Right cardiac atrium (tissue), 5 donors: ENCODE measurements around the gene ASXL3. TPM values are rescaled to one million over a fixed set of nuclear protein-coding genes. Genes with fewer than 3 reads are reported as not detected.

Source experiments
- ATAC-seq, 2 donors: fragments of 200-7000 bp; cut with Tn5 transposase; one replicate each; pipeline versions ENCODE4 v1.8.0 to v1.9.1; 2020; ENCODE audit warnings: moderate library complexity in 2 of 2, mild to moderate bottlenecking in 1 of 2
- DNase-seq, 3 donors: peaks; one replicate each; pipeline ENCODE4 v3.0.0-alpha.2; 2020
- H3K27ac ChIP-seq: one replicate; pipeline ENCODE4 v1.5.1; 2013; ENCODE audit warnings: mild to moderate bottlenecking, low read length, control low read depth, moderate library complexity
- H3K27me3 ChIP-seq: one replicate; pipeline ENCODE4 v1.6.1; 2013; ENCODE audit not compliant: control insufficient read depth, insufficient read depth
- H3K4me1 ChIP-seq: one replicate; pipeline ENCODE4 v1.6.1; 2013; ENCODE audit warnings: low read length; ENCODE audit not compliant: control insufficient read depth, insufficient read depth
- H3K4me3 ChIP-seq: one replicate; pipeline ENCODE4 v1.5.1; 2013; ENCODE audit warnings: low read length, control low read depth
- H3K9me3 ChIP-seq: one replicate; pipeline ENCODE4 v1.6.1; 2013; ENCODE audit warnings: low read length; ENCODE audit not compliant: control insufficient read depth
- WGBS: extraction: QIAGEN DNeasy Blood & Tissue Kit; methylation state at CpG from one replicate; pipeline ENCODE4 v1.1.7; 2013; 5-methylcytosine and 5-hydroxymethylcytosine counted together
- intact Hi-C, 4 donors: fragments of 100-400 bp; cut with DNase I; formaldehyde crosslinking; loops; one replicate each; pipeline versions ENCODE4 v1.11.0 to v1.14.0; 2022 to 2023
- polyA plus RNA-seq: library from polyadenylated mRNA; stranded (reverse); fragments of 200-250 nt; gene quantifications from one replicate; pipeline ENCODE4 v1.2.3, GENCODE V29; 2013
- total RNA-seq, 4 donors: library from RNA; stranded (reverse); fragmentation: NEBNext Ultra II Directional; extraction: Animal tissue kit (Norgen Biotek cat#: 25700); gene quantifications; one replicate each; pipeline ENCODE4 v1.2.1, GENCODE V29; 2021
- donor health status: healthy with polysubstance abuse.
- donor health status: DM: no; HTN: yes; CAD: no.
- donor health status: DM: no; HTN: no; CAD: no.
- donor health status: DM: no; HTN: yes; CAD: no; lungs with severe emphysema.
- donor health status: DM: yes; HTN: yes; CAD: no.

Gene ASXL3
- total and polyA plus RNA-seq, 5 donors: 0.97 to 11.4 (median 9.4) TPM

GRCh38 chr18:33611525-33612135 is 33.6 kb downstream of the ASXL3 start:
- WGBS: 51% methylated on average over 3 of the region's 3 CpGs
- no peaks in the 10 kb centered on the region for H3K27me3 ChIP-seq
- H3K4me1 ChIP-seq: no peaks in the 10 kb centered on the region
- DNase-seq (no peak), ATAC-seq (no peak)
- intact Hi-C loops: no loop called here
- no peak overlapping the region for H3K4me3 ChIP-seq
- H3K9me3 ChIP-seq: no peaks in the 10 kb centered on the region
- H3K27ac ChIP-seq: no peak overlapping the region

GRCh38 chr18:33612632-33613031 is 34.6 kb downstream of the ASXL3 start:
- 46% methylated on average over 3 of the region's 3 CpGs for WGBS
- no peaks in the 10 kb centered on the region for H3K4me1 ChIP-seq
- no peak overlapping the region for H3K27ac ChIP-seq
- H3K27me3 ChIP-seq: no peaks in the 10 kb centered on the region
- ATAC-seq (no peak), DNase-seq (no peak)
- no peaks in the 10 kb centered on the region for H3K9me3 ChIP-seq
- intact Hi-C loops: no loop called here
- no peak overlapping the region for H3K4me3 ChIP-seq

DNA sequence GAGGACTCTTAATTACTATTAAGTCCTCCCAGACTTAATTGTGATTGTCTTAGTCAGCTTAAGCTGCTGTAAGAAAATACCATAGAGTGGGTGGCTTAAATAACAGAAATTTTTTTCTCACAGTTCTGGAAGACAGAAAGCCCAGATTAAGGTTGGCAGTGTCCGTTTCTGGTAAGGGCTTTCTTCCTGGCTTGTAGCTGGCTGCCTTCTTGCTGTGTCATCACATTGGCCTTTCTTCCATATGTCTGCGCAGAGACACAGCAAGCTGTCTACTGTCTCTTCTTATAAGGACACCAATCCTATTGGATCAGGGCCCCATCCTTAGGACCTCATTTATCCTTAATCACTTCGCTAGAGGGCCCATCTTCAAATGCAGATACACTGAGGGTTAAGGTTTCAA is 38.5 kb downstream of the ASXL3 start:
- WGBS: 86% methylated on average over 3 of the region's 3 CpGs
- Histone ChIP-seq H3K27me3 (no peaks in the 10 kb centered on the region), H3K4me3 (no peak overlapping the region), H3K9me3 (no peaks in the 10 kb centered on the region), H3K27ac (no peak overlapping the region), H3K4me1 (no peaks in the 10 kb centered on the region)
- DNase-seq (no peak), ATAC-seq (no peak)
- intact Hi-C loops: no loop called here

- Histone ChIP-seq H3K9me3 (no peaks in the 10 kb centered on the region), H3K27me3 (no peaks in the 10 kb centered on the region), H3K4me1 (no peaks in the 10 kb centered on the region), H3K4me3 (no peak overlapping the region), H3K27ac (no peak overlapping the region)
- intact Hi-C loops: no loop called here
- ATAC-seq: no peak
- DNase-seq: no peak
- 84% methylated on average over 3 of the region's 3 CpGs for WGBS
Measured at GRCh38 chr18:33627114-33627513, 49.1 kb downstream of the ASXL3 start.

DNA sequence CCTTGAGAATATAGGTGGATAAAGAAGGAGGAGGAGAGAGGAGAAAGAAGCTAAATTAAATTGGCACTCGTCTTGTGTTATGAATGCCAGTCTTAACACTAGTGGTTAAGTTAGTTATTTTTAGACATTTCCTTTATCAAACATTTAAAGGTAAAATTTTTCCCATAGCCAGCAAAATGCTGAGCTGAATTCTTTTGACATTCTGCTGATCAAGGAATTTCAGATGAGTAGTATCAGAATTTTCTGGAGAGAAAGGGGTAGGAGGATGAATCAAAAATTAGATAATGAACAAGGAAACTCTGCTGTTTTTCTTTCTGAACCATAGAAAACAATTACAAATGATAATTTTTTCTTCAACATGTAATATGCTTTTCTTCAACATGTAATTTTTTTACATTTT is 52.5 kb downstream of the ASXL3 start:
- ATAC-seq (no peak), DNase-seq (no peak)
- no peak overlapping the region for H3K27ac ChIP-seq
- H3K4me1 ChIP-seq: no peaks in the 10 kb centered on the region
- H3K9me3 ChIP-seq: no peaks in the 10 kb centered on the region
- intact Hi-C loops: no loop called here
- WGBS: 59% methylated on average over 1 of the region's 1 CpG
- H3K4me3 ChIP-seq: no peak overlapping the region
- no peaks in the 10 kb centered on the region for H3K27me3 ChIP-seq

DNA sequence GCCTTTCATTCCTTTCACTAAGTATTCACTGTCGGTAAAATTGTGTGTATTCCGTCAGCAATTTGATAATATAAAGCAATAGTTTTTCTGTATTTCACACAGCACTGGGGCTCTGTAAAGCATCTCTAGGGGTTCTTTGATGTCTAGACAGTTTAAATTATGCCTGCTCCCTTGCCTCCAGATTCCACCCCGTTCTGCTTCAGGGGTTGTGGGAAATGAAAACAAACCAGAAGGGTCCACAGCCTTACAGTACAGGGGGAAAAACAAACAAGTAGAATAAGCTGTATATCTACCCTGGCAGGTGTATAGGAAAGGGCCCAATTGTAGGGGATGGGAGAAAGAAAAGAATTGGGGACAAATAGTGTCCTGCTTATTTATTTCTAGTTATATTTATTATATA is 63.1 kb downstream of the ASXL3 start:
- ATAC-seq (no peak), DNase-seq (no peak)
- Histone ChIP-seq H3K27me3 (no peaks in the 10 kb centered on the region), H3K27ac (no peak overlapping the region), H3K4me1 (no peaks in the 10 kb centered on the region), H3K9me3 (no peaks in the 10 kb centered on the region), H3K4me3 (no peak overlapping the region)
- WGBS: 79% methylated on average over 3 of the region's 3 CpGs
- intact Hi-C loops: loop anchor here in 1 of 4 donors (10.0 kb wide), 1 partner anchor 56 kb away; no protein-coding TSS in a partner anchor

DNA sequence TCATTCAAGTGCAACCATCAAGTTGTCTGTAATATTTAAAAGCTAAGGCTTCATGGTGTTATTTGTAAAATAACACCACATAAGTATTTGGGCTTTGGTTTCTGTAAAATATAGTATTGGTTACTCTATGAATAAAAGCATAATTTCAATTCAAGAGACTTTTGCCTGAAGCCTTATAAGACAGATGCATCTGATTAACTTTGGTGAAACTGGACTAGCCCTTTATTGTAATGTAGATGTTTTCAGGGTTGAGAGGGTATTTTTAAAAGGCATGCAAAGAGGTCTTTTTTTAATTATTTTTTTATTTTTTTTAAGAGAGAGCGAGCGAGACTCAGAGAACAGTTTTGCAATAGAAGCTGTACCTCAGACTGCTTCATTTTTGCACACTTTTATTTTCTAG is 66.5 kb downstream of the ASXL3 start:
- 86% methylated on average over 2 of the region's 2 CpGs for WGBS
- Histone ChIP-seq H3K27me3 (no peaks in the 10 kb centered on the region), H3K27ac (no peak overlapping the region), H3K4me1 (no peaks in the 10 kb centered on the region), H3K9me3 (no peaks in the 10 kb centered on the region), H3K4me3 (no peak overlapping the region)
- intact Hi-C loops: loop anchor here in 1 of 4 donors (10.0 kb wide), 1 partner anchor 60 kb away; no protein-coding TSS in a partner anchor
- DNase-seq (no peak), ATAC-seq (no peak)

- no peaks in the 10 kb centered on the region for H3K27me3 ChIP-seq
- H3K27ac ChIP-seq: no peak overlapping the region
- no peak for DNase-seq
- WGBS: 96% methylated on average over 1 of the region's 1 CpG
- no peak for ATAC-seq
- H3K4me1 ChIP-seq: no peaks in the 10 kb centered on the region
- no peaks in the 10 kb centered on the region for H3K9me3 ChIP-seq
- no peak overlapping the region for H3K4me3 ChIP-seq
- intact Hi-C loops: loop anchor here in 1 of 4 donors (10.0 kb wide), 1 partner anchor 63 kb away; no protein-coding TSS in a partner anchor
Measured at GRCh38 chr18:33647365-33647764, 69.3 kb downstream of the ASXL3 start.

GRCh38 chr18:33652635-33653034 is 74.6 kb downstream of the ASXL3 start:
- DNase-seq (no peak), ATAC-seq (no peak)
- intact Hi-C loops: no loop called here
- no peak overlapping the region for H3K27ac ChIP-seq
- no peaks in the 10 kb centered on the region for H3K27me3 ChIP-seq
- 12% methylated on average over 1 of the region's 1 CpG for WGBS
- H3K4me3 ChIP-seq: no peak overlapping the region
- H3K4me1 ChIP-seq: peaks cover 2% of the 10 kb centered on the region
- no peaks in the 10 kb centered on the region for H3K9me3 ChIP-seq

DNA sequence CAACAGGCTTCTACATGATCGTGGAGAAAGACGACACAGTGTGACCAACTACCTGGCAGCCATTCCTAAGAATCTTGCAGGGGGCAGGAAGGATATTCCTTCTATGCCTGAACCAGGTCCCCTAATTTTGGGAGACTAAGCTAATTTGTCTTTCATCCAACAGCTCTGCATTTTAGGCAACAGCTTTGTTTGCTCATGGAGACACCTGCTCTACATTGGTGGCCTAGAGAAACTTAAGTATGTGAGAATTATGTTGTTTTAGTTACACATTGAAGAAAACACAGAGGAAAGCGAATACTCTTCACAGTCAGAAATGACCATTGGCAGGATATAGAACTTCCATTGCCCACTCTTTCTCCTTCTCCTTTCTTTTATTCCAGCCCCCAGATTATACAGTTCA is 75.2 kb downstream of the ASXL3 start:
- Histone ChIP-seq H3K27ac (no peak overlapping the region), H3K9me3 (no peaks in the 10 kb centered on the region), H3K27me3 (no peaks in the 10 kb centered on the region), H3K4me1 (peaks cover 2% of the 10 kb centered on the region), H3K4me3 (no peak overlapping the region)
- WGBS: 64% methylated on average over 3 of the region's 3 CpGs
- ATAC-seq (no peak), DNase-seq (no peak)
- intact Hi-C loops: no loop called here

- H3K27me3 ChIP-seq: no peaks in the 10 kb centered on the region
- H3K4me3 ChIP-seq: no peak overlapping the region
- ATAC-seq (no peak), DNase-seq (no peak)
- H3K27ac ChIP-seq: no peak overlapping the region
- intact Hi-C loops: no loop called here
- peaks cover 2% of the 10 kb centered on the region for H3K4me1 ChIP-seq
- WGBS: 93% methylated on average over 2 of the region's 2 CpGs
- H3K9me3 ChIP-seq: no peaks in the 10 kb centered on the region
Measured at GRCh38 chr18:33656889-33657448, 79.0 kb downstream of the ASXL3 start.
